T-helper 9 cell (primary cell): ENCODE results near the gene KRT16.
A peak's percentile ranks its signal among the peaks of the same experiment; 100 is the strongest.
"Not testable (repeated sequence)": the region's sequence is repeated elsewhere in the genome, so short reads cannot be mapped to it uniquely, and the experiment has no call there.

Source experiments
- DNase-seq: peaks from one replicate; pipeline ENCODE4 v3.0.0-alpha.2; 2020

The KRT16 gene

DNA sequence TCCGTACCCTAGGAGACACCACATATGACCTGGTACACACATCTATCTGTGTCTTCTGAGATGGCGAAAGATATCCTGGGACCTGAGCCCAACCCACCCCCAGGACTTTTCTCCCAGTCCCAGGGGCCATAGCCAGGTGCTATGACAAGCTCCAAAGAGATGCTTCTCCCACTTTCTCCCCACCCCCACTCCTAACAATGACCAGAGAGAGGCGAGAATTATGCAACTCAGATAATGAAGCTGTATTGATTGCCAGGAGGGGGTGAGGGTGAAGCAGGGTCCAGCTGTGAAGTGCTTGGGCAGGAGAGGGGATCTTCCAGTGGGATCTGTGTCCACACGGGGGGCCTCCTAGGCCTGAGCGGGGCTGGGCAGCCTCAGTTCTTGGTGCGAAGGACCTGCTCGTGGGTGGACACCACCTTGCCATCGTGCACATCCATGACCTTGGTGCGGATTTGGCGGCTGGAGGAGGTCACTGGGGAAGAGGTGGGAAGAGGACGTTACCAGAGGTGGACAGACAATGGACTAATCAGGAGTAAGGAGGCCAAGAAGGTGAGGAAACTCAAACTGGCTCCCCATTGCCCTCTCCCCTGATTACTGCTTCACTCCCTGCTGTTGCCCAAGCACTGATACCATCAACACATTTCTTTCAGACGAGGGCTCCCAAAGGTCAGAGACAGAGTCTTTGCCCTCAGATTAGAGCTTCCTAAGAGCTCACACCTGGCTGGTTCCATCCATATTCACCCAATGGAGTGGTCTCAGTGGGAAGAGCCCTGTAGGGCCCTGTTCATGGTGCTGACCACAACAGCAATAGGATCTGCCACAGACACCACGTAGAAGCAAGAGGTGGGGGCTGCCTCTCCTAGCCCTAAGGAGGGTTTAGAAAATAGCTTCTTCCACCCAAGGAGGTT lies 30.3 kb downstream of the KRT16 start:
- not testable (repeated sequence) for DNase-seq

DNA sequence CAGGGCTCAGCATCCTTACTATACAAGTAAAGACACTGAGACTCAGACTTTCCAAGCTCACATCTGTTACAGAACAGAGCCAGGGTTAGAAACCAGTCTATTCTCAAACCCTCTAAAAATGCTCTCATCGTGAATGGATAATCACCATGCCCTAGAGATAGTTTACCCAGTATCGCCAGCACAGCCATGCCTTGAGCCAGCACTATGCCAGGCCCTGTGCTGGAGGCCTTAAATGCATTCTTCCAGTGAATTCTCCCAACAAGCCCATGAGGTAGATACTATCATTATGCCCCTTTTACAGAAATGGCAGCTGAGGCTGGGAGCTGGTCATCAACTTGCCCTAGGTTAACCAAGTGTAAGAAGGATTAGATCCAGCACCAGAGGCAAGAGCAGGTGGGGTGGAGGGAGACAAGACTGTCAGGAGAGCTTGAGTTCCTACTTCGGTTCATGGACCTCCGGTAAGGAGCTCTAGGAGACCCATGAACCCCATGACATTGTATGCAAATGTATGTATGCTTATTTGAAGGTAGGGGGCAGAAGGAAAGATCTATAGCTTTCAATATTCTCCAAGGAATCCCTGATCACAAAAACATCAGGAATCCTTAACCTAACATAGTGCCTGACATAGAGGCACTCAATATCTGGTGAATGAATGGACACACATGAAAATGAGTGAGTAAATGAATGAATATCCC lies 31.1 kb downstream of the KRT16 start:
- no peak for DNase-seq

GRCh38 chr17:41580687-41581365 lies 31.7 kb downstream of the KRT16 start:
- DNase-seq = no peak

DNA sequence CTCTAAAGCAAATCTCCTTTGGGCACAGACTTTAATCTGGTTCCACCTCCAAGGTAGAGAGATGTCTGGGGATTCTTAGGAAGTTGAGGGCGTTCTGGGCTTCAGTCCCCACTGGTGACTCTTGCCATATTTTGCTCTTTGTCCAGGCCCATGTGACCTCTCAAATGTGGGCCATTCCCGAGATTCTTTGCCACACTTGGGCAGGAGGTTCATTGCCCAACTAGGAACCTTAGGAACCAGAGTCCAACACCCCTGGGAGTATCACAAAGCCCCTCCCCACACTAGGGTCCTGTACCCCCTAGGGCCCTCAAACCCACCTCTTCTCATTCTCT lies 32.4 kb downstream of the KRT16 start:
- no peak for DNase-seq

- peak; percentile 46 for DNase-seq
Observed at GRCh38 chr17:41579484-41580243, 32.9 kb downstream of the KRT16 start.

GRCh38 chr17:41578971-41579370 lies 33.6 kb downstream of the KRT16 start:
- DNase-seq = no peak

- DNase-seq = no peak
Observed at GRCh38 chr17:41578538-41578937, 34.0 kb downstream of the KRT16 start.

GRCh38 chr17:41576740-41577139 lies 35.8 kb downstream of the KRT16 start:
- not testable (repeated sequence) for DNase-seq

DNA sequence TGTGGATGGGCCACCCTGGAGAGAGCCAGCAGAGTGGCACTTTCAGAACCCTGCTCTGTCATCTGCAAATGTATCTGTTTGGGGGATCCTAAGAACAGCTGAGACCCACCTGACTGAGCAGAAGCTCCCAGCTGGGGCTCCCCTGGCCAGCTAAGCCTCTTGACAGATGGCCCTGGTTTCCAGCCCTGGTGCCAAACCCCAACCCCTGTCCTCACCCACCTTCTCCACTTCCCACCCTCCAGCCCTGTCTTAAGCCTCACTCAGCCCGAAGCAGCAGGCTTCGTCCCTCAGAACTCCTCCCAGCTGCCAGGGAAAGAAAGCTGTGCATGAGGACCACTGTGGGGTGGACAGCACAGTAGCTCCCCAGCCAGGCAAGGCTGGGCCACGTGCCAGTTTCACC lies 37.2 kb downstream of the KRT16 start:
- DNase-seq = no peak

DNA sequence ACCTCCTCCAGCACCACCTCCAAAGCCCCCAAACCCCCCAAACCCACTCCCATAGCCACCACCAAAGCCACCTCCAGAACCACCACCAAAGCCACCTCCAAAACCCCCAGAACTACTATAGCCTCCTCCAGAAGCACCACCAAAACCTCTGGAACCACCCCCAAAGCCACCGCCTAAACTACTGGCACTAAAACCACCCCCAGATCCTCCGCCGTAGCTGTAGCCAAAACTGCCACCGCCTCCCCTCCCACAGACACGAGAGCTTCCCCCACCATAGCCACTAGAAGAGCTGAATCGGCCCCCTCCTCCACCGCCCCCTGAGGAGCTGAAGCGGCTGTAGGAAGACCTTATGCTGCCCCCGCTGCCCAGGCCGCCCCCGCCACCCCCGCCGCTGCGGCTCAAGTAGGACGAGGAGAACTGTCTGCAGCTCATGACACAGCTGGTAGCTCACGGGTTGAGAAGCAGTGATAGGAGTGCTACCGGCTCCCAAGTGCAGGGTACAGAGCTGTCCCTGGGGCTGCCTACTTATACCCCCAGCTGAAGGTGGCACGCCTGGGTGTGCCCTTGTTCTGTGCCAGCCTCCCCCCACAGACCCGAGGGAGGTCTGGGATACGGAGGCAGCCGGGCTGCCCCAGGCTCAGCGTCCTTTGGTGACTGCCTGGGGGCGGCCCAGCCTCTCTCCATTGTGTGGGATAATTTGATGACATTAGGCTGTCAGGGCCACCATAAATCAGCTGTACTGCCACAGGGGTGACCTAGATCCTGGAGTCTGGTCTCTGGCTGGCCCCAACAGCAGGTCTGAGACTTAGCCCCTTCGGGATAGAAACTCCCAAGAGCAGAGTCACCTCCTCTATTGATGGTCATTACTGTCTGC lies 40.8 kb downstream of the KRT16 start, which contains the start of gene KRT9:
KRT9 (minus strand) TSS at position 499 of the 874 bp plus-strand sequence; CDS start at position 432, 67 bp downstream.
- DNase-seq = no peak

DNA sequence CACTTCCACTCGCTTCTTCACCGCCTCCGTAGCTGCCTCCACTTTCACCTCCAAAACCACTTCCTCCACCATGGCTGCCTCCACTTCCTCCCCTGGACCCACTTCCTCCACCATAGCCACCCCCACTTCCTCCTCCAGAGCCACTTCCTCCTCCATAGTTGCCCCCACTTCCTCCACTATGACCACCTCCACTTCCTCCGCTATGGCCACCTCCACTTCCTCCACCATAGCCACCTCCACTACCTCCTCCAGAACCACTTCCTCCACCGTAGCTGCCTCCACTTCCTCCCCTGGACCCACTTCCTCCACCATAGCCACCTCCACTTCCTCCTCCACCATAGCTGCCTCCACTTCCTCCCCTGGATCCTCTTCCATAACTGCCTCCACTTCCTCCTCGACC lies 45.2 kb downstream of the KRT16 start:
- DNase-seq = no peak

DNA sequence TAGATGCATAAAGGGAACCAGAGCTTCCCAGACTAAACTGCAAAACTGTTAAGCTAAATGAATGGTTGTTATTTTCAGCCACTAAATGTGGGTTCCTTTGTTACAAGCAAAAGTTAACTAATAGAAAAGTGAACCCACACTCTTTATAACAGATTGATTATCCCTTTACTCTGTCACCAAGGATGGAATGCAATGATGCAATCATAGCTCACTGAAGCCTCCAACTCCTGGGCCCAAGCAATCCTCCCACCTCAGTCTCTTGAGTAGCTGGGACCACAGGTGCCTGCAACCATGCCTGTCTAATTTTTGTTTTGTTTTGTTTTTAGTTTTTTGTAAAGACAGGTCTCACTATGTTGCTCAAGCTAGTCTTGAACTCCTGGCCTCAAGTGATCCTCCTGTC lies 47.2 kb downstream of the KRT16 start:
- no peak for DNase-seq

DNA sequence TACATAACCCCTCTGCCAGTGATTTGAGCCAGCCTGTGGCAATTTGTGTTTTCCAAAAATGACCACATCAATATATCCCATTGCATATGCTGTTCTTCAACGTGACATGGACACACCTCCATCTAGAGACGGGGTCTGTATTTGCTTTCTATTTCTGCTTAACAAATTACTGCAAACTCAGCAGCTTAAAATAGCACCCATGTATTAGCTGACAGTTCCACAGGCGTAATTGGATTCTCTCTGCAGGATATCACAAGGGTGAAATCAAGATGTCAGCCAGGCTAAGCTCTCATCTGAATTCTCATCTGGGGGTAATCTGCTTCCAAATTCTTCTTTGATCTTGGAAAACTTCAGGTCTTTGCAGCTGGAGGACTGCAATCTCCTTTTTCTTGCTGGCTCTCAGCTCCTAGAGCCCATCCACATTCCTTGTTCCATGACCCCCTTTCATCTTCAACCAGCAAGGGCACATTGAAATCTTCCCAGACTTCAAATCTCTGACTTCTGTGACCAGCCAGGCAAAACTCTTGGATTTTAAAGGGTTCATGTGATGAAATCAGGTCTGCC lies 48.9 kb downstream of the KRT16 start:
- no peak for DNase-seq

GRCh38 chr17:41561554-41561953 lies 51.0 kb downstream of the KRT16 start:
- no peak for DNase-seq
